RKO (cell line): ENCODE data around the gene NCR3LG1.

ENCODE experiments used
- DNase-seq: peaks from one replicate; pipeline ENCODE4 v3.0.0-alpha.2; 2016; ENCODE audit warnings: low spot score

Gene NCR3LG1, protein sequence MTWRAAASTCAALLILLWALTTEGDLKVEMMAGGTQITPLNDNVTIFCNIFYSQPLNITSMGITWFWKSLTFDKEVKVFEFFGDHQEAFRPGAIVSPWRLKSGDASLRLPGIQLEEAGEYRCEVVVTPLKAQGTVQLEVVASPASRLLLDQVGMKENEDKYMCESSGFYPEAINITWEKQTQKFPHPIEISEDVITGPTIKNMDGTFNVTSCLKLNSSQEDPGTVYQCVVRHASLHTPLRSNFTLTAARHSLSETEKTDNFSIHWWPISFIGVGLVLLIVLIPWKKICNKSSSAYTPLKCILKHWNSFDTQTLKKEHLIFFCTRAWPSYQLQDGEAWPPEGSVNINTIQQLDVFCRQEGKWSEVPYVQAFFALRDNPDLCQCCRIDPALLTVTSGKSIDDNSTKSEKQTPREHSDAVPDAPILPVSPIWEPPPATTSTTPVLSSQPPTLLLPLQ

DNA sequence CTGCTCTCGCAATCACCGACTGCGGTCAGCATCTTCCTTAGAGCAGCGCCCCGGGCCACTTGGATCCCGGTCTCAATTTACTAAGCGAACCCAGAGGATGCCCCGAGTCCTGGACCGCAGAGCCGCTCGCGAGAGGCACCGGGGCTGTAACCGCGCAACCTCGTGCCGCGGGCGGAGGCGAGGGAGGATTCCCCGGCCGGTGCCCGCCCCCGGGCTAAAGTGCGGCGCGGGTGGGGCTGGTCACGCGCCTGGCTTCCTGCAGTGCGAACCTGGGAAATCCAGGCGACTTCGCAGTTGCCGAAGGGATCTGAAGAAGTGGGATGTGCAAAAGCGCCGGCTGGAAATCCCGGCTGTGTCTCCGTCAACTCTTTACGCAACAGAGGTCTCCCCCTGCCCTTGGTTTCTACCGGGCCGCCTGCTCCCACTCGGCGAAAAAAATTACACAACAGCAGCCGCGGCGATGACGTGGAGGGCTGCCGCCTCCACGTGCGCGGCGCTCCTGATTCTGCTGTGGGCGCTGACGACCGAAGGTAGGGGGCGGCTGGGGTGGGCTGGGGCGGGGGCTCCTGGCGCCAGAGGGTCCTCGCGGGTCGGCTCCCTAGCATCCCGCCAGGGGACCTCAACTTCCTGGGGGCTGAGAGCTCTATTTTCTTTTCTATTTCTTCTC lies at the start of gene NCR3LG1:
Gene NCR3LG1 (plus strand): TSS at position 291 of the 667 bp plus-strand sequence. CDS start 170 bp downstream, at position 461.
- peak; percentile 79 for DNase-seq

DNA sequence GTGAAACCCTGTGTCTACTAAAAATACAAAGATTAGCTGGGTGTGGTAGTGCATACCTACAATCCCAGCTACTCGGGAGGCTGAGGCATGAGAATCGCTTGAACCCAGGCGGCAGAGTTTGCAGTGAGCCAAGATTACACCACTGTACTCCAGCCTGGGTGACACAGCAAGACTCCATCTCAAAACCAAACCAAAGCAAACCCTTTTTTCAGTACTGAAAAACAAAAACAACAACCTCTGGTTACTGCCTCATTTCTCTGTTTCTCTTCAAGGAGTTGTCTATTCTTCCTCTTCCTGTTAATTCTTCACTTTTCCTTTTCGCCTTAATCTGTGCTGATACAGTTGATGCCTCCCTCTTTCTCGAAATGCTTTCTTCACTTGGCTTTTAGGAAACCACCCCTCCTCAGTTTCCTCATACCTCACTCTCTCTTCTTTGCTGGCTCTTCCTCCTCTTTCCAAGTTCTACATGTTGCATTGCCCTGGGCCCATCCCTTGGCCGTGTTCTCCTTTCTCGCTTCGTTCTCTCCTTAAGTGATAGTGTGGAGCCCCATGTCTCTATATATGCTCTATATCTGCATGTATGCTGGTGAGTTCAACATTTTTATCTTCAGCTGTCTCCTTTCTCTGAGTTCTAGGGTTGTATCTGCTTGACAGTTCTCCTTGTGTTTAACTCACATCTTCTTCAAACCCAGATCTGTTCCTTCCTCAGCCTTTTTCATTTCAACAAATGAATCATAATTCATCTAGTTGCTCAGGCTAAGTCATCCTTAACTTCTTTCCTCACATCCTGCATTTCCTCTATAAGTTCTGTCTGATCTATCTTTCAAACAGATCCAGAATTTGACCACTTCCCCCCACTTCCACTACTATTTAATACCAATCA lies 38.0 kb upstream of the NCR3LG1 start:
- no peak for DNase-seq

DNA sequence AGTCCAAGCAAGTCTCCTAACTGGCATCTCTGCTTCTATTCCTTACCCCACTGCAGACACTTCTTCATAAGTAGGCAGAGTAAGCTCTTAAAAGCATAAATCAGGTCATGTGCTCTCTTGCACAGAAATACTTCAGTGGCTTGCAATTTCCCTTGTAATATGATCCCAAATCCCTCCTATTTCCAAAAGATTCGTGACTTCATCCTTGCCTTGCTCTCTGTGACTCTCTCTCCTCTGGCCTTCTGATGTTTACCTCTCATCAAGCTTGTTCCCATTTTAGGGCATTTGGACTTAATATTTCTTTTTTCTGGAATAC lies 37.4 kb upstream of the NCR3LG1 start:
- peak; percentile 74 for DNase-seq

DNA sequence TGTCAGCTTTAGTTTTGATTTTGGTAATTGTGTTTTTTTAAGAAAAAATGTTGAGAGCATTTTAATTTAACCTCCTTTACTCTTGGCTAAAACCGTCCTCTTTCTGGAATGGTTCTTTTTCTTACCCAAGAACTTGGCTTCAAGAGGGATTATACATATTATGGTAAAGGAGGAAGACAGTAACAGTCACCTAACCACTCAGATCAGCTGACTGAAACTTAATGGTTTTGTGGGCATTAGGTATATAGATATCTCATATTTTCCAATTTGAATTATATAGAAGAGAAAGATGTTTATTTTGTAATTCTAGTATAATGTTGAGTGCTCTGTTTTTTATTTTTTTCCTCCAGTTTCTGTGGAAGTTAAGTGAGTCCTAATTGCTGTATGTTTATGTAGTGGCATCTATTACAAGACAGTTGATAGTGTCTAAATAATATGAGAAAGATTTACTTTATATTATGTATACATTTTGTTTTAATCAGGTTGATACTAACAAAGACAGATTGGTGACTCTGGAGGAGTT lies 36.6 kb upstream of the NCR3LG1 start:
- no peak for DNase-seq

DNA sequence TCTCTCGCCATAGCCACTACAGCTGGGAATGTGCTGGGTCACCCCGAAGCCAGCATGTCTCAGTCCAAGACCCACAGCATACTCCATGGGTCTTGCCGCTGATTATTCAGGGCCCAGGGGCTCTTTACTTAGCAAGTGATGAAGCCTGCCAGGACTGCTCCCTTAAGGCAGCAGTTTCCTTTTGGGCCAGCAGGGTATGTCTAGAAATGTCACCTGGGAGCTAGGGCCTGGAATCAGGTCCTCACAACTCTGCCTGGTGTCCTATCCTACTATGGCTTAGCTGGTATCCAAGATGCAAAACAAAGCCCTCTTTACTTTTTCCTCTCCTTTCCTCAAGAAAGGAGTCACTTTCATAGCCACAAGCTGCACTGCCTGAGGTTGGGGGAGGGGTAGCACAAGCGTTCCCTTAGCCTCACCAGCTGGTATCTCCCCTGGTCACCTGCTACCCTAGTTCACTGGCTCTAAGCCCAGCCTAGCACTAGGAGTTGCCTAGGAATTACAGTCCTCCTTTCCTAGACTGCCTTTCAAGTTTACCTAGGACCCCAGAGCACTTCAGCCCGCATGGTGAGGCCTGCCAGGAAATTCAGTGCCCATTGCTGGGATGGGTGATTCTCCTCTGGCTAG lies 22.6 kb upstream of the NCR3LG1 start:
- DNase-seq, result no peak

DNA sequence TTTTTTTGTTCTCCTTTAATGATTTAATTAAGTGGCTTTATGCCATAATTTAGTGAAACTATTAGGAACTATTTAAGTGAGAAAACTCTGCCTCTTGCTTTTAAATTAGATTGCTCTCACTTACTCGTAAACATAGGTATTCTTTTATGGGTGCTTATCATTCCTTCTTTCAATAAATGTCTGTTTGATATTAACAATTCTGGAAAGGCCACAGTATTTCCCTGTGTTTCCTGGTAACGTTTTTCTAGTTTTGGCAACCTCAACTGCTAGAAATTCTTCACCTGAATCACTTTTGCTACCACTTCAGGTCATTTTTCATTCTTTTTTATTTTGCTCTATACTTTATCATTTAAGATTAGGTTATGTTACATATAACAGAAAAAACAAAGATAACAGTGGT lies 19.9 kb upstream of the NCR3LG1 start:
- DNase-seq, result no peak

DNA sequence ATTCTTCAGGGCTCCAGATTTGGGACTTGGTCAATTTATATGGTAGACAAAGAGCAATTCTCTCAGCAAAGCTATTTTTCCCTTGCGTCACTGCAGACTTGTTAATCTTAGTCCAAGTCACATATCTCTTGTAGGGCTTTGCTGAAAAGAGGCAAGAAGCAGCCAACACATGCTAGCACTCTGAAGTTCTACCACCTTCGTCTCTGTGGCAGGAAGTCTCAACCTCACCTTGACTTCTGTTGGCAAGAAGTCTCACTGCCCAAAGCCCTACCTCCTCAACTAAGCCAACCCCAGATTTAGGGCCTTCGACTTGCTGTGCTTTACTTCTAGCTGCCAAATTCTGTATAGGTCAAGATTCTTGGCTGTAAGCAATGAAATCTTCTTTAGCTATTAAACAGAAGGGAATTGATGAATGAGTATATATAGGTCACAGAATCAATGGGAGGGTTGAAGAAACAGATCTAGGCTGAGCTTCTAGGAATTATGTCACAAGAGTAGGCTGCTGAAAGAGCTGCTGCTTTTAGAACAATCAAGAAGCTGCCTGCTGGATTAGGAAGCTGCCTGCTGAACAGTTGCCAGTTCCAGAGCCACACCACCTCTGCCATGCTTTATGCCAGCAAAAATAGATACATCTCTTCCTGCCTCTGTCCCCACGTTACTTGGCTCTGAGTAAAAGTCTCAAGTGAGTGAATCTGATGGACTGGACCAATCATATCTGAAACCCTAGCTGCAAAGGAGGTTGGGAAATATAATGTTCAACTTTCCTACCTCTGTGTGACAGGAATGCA lies 17.6 kb upstream of the NCR3LG1 start:
- DNase-seq, result no peak

DNA sequence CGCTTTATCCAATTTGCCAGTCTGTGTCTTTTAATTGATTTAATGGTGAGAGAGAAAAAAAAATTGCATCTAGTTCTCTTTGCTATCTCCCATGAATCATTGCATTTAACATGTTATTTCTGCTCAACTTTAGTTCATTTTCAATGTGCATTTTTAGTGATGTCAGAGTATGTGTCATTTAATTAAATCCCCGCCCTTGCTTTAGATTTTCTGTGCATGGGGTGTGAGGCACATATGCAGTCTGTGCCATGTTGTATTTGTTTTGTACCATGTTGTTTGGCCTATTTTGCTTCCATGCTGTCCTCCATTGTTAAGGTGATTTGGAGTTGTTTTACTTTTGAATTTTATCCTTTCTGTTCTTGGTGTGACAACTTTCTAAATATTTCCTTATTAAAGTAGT lies 8.3 kb upstream of the NCR3LG1 start:
- DNase-seq, result no peak

DNA sequence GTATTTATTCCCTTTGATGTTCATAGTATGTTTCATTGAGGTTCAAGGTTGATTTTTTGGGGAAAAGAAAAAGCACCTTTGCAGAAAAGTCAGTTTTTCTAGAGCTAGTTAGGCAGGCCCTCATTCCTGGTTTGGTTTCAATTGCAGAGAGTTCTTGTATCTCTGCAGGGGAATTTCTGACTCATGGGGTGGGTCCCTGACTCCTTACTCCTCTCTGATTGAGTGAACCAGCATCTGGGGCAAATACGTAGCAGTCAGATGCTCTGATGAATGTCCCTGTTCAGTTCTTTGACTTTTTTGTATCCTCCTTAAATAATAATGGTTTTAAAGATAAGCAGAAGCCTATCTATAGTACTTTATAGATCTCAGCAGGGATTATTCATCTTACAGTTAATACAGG lies 7.7 kb upstream of the NCR3LG1 start:
- DNase-seq, result peak; percentile 15

DNA sequence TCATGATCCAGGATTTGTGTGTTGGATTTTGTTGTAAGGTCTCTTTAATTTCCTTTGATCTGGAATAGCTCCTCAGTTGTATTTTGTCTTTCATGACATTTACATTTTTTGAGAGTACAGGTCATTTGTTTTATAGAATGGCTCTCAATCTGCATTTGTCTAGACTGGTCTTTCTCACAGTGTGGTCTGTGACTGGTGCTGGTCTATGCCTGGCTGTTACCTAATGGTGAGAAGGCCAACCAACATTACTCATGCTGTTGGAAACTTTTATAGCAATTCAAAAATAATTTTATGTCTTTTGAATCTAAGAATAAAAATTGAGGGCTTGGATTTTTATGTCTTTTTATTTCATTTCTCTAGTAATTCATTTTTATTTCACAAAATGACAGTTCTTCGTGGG lies 3.9 kb upstream of the NCR3LG1 start:
- DNase-seq, result peak; percentile 12

DNA sequence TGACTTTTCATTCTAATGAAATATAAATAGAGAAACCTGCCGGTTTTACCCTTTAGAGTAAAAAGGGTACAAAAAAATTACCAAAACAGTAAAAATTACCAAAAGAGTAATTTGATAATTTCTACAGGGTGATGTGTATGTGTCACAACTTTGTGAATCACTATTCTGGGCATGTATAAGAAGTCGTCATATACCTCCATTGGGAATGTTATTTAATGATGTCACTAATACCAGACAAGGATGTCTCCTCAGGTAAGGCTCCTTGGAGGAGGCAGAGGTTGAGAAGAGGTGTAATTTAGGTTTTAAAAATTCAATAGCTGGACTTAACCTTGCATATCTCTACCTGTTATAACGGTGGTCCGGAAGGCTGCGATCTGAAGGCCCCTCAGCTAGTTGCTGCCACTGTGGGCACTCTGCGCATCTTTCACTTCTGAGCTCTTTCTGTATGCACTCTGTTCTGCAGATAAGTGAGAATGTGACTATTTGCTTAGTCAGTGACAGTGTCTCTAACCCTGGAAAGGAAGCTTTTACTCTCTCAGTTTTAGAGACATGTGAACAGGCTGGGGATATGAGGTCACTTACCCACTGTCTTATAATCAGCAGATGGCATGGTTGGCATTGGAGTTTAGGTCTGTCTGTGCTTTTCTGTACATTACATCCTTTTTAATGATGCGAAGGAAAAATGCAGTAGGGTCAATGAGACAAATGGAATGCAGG lies 987 bp upstream of the NCR3LG1 start:
- DNase-seq, result peak; percentile 37

DNA sequence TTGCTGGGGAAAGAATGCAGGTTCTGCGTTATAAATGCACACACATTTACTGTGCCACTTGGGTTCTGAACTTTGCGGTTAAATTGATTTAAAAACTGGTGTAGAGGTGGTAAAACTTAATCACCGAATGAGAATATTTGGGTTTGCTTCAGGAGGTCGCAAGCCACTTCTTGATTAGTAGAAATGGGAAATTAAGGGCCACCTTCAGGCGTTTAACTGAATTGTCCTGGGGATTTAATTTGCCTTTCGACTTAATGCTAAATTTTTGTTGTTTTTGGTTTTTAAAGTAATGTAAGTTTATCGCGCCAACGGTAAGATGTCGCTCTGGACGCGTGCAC lies 459 bp upstream of the NCR3LG1 start:
- DNase-seq, result no peak

DNA sequence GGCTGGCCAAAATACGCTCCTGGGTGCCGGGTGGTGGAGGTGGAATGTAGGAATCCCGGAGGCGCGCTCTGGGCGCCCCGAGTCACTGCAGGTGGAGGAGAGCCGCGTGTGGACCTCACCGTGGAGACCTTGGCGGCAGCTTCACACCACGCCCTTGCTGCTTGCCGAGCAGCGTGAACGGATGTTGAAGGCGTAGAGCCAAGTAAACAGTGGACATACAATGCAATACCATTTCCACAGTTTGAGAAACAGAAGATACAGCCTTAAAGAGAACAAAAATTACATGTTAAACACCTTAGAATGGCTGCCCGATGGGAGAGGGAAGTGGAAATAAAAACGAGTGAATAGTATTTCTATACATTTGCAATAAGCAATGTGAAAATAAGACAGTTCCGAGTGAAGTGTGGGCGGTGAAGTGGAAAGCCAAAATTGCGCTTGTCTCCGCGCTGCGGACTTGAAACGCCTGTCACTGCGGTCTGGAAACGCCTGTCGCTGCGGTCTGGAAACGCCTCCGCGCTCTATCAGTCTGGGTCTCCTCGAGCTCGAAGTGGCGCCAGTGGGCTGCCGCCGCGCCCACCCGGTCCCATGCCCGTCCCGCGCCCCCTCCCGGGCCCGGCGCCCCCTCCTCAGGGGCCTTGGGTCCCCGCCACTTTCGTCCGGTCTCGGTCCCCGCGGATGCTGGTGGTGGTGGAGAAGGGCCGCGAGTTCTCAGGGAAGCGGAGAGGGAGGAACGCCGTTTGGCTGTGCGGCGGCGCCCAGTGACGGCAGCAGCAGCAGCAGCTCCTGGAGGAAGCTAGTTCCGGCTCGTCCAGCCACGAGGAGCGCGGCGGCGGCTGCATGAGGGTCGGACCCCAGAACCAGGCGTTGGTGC lies 1.6 kb downstream of the NCR3LG1 start:
- DNase-seq, result peak; percentile 86

DNA sequence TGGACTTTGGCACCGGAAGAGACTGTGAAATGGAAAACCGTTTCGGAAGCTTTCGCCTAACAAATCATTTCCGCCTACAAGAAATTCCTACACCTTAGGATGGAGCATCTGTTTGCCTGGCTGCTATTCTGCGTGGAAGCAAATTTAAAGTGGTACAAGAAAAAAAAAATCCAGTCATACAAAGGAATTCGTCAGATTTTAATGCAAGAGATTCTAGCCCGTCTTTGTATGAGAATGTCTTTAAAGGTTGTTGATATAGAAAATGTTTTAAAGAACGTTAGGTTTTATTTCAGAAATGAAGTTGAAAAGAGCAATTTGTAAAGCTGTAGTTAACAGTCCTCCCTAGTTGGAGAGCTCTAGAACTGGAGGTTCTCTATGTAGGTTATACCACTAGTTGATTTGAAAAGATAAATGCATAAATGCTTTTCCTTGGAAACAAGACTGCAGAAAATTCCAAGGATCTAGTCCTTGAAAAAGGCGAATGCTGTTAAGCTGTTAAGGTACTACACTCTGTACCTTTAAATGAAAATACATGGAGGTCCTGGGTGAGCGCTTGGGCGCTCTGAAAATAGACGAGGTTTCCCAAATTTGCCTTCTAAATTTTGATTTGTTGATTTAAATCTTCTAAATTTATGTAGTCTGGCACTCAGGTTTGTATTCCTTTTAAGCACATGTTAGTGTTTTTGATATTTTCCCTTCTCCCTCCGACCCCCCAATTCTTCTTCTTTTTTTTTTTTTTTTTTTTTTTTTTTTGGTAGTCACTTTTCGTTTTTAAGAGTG lies 2.4 kb downstream of the NCR3LG1 start:
- peak; percentile 44 for DNase-seq

DNA sequence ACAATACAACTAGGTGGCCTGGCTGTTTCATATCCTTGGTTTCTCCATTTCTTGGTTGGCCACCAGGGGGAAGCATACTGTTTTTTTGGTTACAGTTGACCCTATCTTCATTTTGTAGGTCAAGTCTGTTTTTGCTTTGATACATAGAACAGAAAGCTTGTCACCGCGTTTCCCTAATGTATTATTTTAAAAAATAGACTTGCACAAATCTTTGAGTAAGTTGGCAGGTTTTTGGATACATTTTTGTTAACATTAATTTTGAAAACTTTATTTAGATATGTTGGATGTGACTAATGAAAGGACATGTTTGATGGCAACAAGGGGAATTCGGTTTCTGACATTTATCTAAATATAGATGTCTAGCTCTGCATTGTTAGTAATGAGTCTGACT lies 3.0 kb downstream of the NCR3LG1 start:
- peak; percentile 90 for DNase-seq

DNA sequence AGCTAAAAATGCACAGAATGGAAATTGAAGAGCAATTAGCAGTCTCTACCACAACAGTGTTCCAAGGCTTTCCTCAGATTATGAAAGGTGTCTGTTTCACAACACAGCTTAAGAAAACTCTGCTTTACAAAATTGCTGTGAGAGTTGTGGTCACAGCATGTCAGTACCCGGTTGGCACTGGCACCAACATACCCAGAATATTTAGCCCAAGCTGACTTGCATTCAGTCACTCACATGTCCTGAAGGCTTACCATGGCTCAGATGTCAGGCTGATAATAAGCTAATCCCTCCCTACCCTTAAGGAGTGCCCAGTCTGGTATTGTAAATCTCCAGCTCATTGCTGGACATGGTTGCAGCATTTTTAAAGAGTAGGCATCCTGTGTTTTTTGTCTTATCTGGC lies 14.9 kb downstream of the NCR3LG1 start:
- DNase-seq, result no peak

DNA sequence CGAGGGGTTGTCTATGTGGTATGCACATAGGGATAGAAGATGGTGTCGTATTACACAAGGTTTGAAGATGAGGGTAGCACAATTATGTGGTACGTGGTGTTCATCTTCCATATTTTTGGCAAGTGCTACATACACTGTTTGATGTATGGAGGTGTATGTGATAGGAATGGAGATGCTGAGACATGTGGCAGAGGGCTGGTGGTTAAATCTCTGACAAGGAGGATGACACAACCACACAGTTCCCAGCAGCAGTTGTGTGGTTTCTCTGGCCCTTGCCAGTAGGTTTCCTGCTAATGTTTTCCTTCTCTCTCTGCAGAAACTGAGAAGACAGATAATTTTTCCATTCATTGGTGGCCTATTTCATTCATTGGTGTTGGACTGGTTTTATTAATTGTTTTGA lies 17.0 kb downstream of the NCR3LG1 start:
- DNase-seq, result no peak

DNA sequence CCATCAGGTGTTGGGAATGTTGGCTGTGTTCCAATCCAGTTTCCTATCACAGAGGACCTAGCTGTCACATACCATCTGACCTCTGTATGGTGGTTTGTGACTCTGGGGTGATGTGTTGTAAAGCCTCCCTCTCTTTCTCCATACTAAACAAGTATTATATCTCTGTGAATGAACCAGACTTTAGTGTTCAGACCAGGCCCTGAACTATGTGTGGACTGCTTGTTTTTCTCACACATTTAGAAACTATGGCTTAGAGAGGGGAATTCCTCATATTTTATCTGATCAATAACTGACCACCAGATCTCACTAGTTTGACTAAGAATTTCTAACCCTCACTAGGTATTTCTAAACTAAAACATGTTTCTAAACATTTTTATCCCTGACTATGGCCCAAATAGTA lies 17.5 kb downstream of the NCR3LG1 start:
- DNase-seq, result no peak
